IPS-18a (cell line): ENCODE data around the gene MED14.

Source experiments
- H3K27ac ChIP-seq: one replicate; pipeline ENCODE4 v1.5.1; 2013; ENCODE audit warnings: low read length
- H3K27me3 ChIP-seq: one replicate; pipeline ENCODE4 v1.6.1; 2013; ENCODE audit warnings: mild to moderate bottlenecking, low read length; ENCODE audit not compliant: control insufficient read depth, insufficient read depth
- H3K36me3 ChIP-seq: one replicate; pipeline ENCODE4 v1.6.1; 2013; ENCODE audit warnings: low read depth, low read length; ENCODE audit not compliant: control insufficient read depth
- H3K4me1 ChIP-seq: one replicate; pipeline ENCODE4 v1.6.1; 2013; ENCODE audit warnings: low read depth, low read length; ENCODE audit not compliant: control insufficient read depth
- H3K4me3 ChIP-seq: one replicate; pipeline ENCODE4 v1.5.1; 2013; ENCODE audit warnings: low read length
- H3K9ac ChIP-seq: one replicate; pipeline ENCODE4 v1.6.1; 2013; ENCODE audit warnings: mild to moderate bottlenecking, low read length, moderate library complexity
- H3K9me3 ChIP-seq: one replicate; pipeline ENCODE4 v1.6.1; 2013; ENCODE audit warnings: low read depth, low read length; ENCODE audit not compliant: control insufficient read depth

MED14 gene

GRCh38 chrX:40727581-40728252 lies 7.6 kb downstream of the MED14 start:
- no peak overlapping the region for H3K27ac ChIP-seq
- no peak overlapping the region for H3K9ac ChIP-seq
- peaks cover 23% of the 10 kb centered on the region for H3K36me3 ChIP-seq
- H3K4me1 ChIP-seq, result peaks cover 3% of the 10 kb centered on the region
- no peak overlapping the region for H3K4me3 ChIP-seq
- no peaks in the 10 kb centered on the region for H3K27me3 ChIP-seq
- no peaks in the 10 kb centered on the region for H3K9me3 ChIP-seq

GRCh38 chrX:40727093-40727492 lies 8.2 kb downstream of the MED14 start:
- Histone ChIP-seq H3K36me3 (peaks cover 28% of the 10 kb centered on the region), H3K27ac (no peak overlapping the region), H3K4me3 (no peak overlapping the region), H3K9ac (no peak overlapping the region), H3K9me3 (no peaks in the 10 kb centered on the region), H3K27me3 (no peaks in the 10 kb centered on the region), H3K4me1 (peaks cover 3% of the 10 kb centered on the region)

DNA sequence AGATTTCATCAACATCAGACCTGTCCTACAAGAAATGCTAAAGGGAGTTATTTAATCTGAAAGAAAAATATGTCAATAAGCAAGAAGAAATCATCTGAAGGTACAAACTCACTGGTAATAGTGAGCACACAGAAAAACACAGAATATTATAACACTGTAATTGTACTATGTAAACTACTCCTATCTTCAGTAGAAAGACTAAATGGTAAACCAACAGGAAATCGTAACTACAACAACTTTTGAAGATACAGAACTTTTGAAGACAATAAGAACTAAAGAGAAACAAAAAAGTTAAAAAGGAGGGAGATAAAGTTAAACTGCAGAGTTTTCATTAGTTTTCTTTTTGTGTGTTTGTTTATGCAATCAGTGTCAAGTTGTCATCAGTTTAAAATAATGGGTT lies 12.4 kb downstream of the MED14 start:
- no peak overlapping the region for H3K9ac ChIP-seq
- no peaks in the 10 kb centered on the region for H3K27me3 ChIP-seq
- H3K36me3 ChIP-seq, result peaks cover 39% of the 10 kb centered on the region
- H3K4me3 ChIP-seq, result no peak overlapping the region
- H3K27ac ChIP-seq, result no peak overlapping the region
- no peaks in the 10 kb centered on the region for H3K9me3 ChIP-seq
- H3K4me1 ChIP-seq, result no peaks in the 10 kb centered on the region

DNA sequence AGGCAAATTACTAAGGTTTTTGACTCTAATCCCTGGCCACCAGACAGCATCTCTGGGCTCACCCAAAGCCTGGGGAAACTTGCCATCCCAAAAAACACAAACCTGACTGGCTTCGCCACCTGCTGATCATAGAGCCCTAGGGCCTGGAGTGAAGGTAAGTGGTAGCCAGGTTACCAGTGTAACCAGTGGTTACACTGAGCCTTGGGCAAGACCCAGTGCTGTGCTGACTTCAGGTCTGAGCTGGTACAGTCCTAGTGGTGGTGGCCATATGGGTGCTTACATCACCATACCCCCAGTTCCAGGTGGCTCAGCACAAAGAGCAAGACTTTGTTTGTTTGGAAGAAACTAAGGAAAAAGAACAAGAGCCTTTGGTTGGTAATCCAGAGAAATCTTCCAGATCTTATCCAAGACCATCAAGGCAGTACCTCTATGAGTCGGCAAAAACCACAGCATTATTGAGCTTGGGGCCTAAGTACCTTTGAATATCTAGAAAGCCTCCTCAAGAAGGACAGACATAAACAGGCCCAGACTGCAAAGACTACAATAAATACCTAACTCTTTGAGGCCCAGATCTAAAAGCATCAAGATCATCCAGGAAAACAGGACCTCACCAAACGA lies 13.7 kb downstream of the MED14 start:
- H3K36me3 ChIP-seq, result peaks cover 34% of the 10 kb centered on the region
- H3K27me3 ChIP-seq, result no peaks in the 10 kb centered on the region
- H3K4me3 ChIP-seq, result no peak overlapping the region
- no peaks in the 10 kb centered on the region for H3K9me3 ChIP-seq
- H3K27ac ChIP-seq, result no peak overlapping the region
- no peak overlapping the region for H3K9ac ChIP-seq
- no peaks in the 10 kb centered on the region for H3K4me1 ChIP-seq

DNA sequence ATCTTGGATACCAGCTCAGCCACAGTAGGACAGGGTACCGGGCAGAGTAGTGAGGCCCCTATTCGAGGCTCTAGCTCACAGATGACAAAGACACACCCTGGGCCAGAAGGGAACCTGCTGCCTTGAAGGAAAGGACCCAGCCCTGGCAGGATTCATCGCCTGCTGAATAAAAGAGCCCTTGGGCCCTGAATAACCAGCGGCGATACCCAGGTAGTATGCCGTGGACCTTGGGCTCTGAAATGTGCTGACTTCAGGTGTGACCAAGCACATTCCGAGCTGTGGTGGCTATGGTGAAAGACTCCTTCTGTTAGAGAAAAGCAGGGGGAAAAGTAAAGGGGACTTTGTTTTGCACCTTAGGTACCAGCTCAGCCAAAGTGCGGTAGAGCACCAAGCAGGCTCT lies 14.6 kb downstream of the MED14 start:
- Histone ChIP-seq H3K4me3 (no peak overlapping the region), H3K36me3 (peaks cover 26% of the 10 kb centered on the region), H3K9ac (no peak overlapping the region), H3K4me1 (no peaks in the 10 kb centered on the region), H3K27ac (no peak overlapping the region), H3K9me3 (no peaks in the 10 kb centered on the region), H3K27me3 (no peaks in the 10 kb centered on the region)

DNA sequence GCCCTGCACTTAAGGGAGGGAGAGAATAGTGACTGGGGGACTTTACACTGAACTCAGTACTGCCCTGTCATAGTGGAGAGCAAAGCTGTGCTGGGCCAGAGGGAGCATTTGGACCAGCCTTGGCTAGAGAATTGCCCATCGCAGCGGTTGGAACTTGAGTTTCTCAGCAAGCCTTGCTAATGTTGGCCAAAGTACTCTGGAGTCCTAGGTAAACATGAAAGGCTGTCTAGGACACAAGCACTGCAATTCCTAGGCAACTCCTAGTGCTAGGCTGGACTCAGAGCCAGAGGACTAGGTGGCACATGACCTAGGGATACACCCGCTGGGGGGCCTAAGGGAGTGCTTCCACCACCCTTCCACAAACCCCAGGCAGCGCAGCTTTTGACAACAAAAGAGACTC lies 15.0 kb downstream of the MED14 start:
- Histone ChIP-seq H3K27ac (no peak overlapping the region), H3K36me3 (peaks cover 24% of the 10 kb centered on the region), H3K4me3 (no peak overlapping the region), H3K9ac (no peak overlapping the region), H3K27me3 (no peaks in the 10 kb centered on the region), H3K9me3 (no peaks in the 10 kb centered on the region), H3K4me1 (no peaks in the 10 kb centered on the region)

DNA sequence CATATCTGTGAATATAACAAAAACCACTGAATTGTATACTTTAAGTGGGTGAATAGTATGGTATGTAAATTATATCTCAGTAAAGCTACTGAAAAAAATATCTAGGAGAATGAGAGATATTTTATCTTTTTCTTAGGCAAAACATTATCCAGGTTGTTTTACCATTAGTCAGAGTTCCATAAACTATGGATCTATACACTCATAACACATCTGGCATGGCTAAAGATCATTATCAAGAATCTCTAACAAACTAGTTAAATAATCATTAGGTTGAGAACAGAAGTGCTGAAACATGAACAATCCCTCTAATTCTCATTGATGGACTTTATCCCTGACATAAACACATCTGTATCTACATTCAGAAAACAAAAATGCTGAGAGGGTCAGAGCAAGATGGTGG lies 15.6 kb downstream of the MED14 start:
- no peak overlapping the region for H3K27ac ChIP-seq
- no peaks in the 10 kb centered on the region for H3K4me1 ChIP-seq
- peaks cover 26% of the 10 kb centered on the region for H3K36me3 ChIP-seq

GRCh38 chrX:40719218-40719617 lies 16.1 kb downstream of the MED14 start:
- Histone ChIP-seq H3K9ac (no peak overlapping the region), H3K27me3 (no peaks in the 10 kb centered on the region), H3K36me3 (peaks cover 27% of the 10 kb centered on the region), H3K27ac (no peak overlapping the region), H3K4me1 (no peaks in the 10 kb centered on the region), H3K9me3 (no peaks in the 10 kb centered on the region), H3K4me3 (no peak overlapping the region)

More for the DNA sequence above, 15.6 kb downstream of the MED14 start:
- H3K4me3 ChIP-seq, result no peak overlapping the region
- no peaks in the 10 kb centered on the region for H3K27me3 ChIP-seq
- H3K9me3 ChIP-seq, result no peaks in the 10 kb centered on the region
- H3K9ac ChIP-seq, result no peak overlapping the region

DNA sequence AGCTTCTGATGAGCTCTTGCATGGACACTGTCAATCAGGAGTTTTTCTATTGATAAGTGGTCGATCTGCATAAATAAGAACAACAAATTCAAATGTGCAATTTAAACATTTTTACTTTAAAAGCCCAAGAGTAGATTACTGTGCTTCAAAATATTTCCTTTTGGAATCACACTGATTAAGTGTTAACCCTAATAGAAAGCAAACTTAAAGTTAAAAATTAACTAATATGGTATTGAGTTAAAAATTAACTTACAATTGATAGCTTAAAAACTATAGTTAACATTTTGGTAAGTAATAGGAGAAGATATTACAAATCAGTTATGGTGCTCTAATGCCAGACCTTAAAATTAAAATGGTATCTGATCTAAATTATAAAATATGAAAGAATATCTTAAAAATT lies 25.9 kb downstream of the MED14 start:
- no peak overlapping the region for H3K9ac ChIP-seq
- H3K27ac ChIP-seq, result no peak overlapping the region
- H3K27me3 ChIP-seq, result no peaks in the 10 kb centered on the region
- H3K4me1 ChIP-seq, result no peaks in the 10 kb centered on the region
- no peak overlapping the region for H3K4me3 ChIP-seq
- peaks cover 68% of the 10 kb centered on the region for H3K36me3 ChIP-seq
- no peaks in the 10 kb centered on the region for H3K9me3 ChIP-seq

DNA sequence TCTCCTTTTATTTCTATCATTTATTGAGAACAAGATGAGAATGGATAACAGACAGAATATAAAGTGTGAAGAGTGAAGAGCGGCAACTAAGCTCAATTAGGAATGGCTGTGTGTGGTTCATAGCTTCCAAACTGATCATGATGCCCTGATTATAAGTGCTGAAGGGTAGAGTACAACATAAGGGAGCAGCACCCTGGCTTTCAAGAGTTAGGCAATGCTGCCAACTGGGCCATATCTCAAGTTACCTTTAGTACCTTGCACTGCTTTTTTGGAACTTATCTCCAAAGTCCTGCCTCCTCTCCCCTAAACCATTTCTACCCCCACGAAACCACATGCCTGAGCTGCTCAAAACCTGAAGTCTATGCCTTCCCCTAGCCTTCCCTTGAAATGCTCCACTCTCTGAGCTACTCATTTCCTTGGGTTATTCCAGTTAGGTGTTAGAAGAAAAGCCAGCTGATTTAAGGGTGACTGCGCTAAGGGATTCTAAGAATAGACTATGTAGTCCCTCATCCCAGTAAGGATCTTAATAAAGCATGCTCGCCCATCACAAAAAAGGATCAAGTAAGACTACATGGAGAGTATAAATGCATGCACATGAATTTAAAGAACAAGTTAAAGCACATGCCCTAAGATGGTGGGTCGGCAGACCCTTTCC lies 29.6 kb downstream of the MED14 start:
- Histone ChIP-seq H3K9ac (no peak overlapping the region), H3K9me3 (no peaks in the 10 kb centered on the region), H3K27ac (no peak overlapping the region), H3K27me3 (no peaks in the 10 kb centered on the region), H3K4me3 (no peak overlapping the region), H3K36me3 (peaks cover 72% of the 10 kb centered on the region), H3K4me1 (no peaks in the 10 kb centered on the region)

DNA sequence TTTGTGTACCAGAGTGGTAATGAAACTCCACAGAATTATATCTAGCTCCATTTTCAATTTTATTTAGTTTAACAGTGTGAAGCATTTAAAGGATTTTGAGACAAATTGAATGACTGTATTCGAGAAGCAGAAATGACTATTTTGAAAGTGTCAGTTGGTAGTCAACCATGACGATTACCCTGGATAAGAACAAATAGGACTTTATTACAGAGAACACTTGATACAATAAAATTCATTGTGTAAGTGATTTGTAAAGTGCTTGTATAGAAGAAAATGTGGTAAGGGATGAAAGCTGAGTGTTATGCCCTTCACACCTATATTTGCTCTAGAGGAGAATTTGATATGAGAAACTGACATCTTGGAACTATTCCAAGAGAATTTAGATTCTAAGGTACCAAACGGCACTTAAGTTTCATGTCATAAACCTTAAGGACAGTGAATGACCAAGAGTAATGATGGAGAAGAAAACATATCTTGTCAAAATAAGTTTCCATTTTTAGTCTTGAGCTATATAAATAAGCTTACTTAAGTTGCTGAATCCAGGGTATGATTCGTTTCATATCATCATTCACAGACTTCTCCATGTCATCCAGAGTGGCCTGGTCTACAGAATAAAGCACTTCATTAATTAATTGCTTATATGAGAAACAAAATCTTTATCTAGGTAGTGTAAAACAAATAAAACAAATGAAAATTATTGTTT lies 34.6 kb downstream of the MED14 start:
- Histone ChIP-seq H3K4me3 (no peak overlapping the region), H3K4me1 (no peaks in the 10 kb centered on the region), H3K27me3 (no peaks in the 10 kb centered on the region), H3K9ac (no peak overlapping the region), H3K27ac (no peak overlapping the region), H3K9me3 (no peaks in the 10 kb centered on the region), H3K36me3 (peaks cover 71% of the 10 kb centered on the region)
